ENCODE data around the gene TNFSF11.

Gene TNFSF11

DNA sequence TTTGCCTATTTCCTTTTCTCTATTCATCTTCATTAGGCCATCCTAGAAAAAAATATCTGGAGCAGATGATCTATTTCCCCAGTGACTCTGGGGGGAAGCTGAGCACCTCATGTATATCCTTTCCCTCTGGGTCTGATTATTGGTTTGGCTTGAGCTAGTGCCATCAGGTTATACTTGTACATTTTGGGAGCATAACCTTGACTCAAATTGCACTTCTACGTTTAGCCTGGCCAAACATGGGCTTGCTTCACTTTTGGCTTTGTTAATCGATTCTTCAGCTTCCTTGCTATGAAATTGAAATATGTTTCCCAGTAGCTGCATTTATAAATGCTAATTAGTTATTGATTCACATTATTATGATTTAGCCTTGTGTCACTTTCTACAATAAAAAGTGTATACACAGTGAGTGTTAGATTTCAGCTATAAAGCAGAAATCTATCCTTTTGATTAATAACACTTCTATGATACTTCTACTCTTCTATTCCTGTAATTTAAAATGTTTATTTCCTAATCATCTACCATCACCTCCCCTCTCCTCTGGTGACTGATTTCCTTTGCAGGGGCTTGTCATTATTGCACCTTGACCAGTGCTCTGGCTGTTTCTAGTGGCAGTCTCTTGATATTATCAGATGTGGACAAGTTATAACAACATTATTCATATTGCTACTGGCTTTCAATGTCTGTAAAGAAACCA, 37.3 kb downstream of the TNFSF11 start:
- DNase-seq (ENCODE audit: low read depth, low spot score) = no peak

DNA sequence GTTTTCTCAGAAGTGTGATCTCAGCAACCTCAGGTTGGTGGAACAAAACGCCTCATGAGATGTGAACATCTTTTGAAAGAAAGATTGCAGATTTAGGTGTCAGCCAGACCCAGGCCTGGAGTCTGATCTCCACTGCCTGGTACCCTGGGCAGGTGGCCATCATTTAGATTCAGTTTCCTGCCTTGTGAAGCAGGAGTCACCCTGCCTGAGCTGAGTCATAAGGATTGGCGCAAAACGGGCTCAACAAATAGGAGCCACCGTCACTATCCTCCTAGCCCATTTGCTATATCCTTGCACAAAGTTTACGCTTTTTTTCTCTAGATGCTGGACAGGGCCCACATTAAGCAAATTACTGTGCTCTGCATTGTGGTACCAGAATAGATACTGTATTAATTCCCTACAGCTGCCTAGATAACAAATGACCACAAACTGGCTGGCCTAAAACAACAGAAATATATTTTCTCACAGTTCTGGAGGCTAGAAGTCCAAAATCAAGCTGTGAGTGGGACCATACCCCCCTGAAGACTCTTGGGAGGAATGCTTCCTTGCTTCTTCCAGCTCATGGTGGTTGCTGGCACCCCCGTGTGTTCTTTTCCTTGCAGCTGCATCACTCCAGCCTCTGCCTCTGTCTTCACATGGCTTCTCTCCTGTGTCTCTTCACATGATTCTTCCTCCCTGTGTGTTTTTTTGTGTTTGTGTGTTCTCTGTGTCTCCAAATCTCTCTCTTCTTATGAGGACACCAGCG, 38.2 kb downstream of the TNFSF11 start:
- DNase-seq (ENCODE audit: low read depth, low spot score) = peak; percentile 82

DNA sequence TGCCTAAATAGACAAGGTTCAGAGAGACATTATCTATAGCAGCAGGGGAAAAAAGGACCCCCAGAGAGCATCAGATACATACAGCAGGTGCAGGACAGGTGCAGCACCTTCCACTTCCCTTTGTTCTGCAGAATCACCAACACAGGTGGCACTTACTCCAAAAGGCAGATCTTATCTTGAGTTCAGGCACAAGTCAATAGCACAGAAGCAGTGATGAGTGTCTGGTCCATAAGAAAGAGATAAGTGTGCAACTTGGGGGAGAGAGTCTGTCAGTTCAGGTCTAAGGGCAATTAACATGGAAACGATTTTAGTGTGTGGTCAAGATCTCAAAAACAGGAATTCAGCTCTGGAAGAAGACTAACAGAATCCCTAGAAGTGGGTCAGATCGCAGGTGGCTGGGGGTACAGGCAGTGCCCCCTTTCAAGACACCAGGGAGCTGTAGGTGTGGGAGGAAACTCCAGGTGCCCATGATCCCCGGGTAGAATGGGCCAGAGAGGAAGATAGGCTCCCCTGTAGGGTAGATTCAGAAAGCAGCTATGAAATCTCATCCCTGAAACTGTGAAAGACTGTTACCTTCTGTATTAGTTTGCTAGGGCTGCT, 40.6 kb downstream of the TNFSF11 start:
- DNase-seq (ENCODE audit: low read depth, low spot score) = no peak

DNA sequence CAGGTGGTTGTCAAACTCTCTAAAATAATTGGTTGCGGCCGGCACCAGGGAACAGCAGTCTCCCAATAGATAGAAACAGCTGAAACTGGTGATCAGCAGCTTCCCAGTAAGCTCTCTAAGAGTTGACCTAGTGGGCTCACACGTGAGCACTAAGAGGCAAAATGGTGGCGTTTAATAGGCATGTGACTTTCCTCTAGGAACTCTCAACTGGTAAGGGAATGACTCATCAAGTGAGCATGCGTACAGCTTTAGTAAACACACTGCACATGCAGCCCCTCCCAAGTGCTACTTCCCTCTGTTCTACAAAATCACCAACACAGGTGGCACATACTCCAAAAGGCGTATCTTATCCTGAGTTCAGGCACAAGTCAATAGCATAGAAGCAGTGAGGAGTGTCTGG, 41.7 kb downstream of the TNFSF11 start:
- DNase-seq (ENCODE audit: low read depth, low spot score) = no peak

DNA sequence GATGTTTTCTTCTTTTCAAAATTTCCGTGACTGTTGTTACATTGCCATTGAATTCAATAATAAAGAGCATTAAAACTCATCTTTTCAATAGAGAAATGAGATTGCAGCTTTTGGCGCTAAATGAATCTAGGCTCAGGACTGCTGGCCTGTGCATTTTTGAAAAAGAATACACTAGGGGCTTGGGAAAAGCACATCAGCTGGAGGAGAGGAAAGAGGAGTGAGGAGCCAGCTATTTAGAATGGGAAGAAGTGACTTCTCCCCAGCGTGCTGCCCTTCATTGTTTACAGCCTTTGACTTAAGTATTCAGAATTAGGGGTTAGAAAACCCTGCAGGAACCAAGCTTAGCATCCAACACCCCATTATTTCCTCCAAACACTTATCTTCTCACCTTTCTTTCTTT, 43.3 kb downstream of the TNFSF11 start:
- DNase-seq (ENCODE audit: low read depth, low spot score) = no peak

DNA sequence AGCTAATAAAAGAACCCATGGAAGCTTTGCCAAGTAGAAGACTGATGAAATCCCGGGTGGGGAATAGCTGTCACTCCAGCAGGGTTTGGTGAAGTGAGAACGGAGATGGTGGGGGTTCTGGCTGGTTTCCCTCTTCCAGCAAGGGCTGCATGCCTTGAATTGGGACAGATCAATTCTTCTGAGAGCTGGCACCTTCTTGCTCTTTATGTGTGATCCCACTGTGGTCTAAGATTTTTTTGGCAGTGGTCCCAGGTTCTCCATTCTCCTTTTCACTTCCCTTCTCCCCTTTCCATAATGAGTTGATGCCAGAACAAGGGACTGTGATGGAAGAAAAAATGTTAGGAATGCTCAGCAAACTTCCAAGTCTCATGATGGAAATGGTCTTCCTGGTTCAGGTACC, 50.0 kb downstream of the TNFSF11 start:
- no peak for DNase-seq (ENCODE audit: low read depth, low spot score)

DNA sequence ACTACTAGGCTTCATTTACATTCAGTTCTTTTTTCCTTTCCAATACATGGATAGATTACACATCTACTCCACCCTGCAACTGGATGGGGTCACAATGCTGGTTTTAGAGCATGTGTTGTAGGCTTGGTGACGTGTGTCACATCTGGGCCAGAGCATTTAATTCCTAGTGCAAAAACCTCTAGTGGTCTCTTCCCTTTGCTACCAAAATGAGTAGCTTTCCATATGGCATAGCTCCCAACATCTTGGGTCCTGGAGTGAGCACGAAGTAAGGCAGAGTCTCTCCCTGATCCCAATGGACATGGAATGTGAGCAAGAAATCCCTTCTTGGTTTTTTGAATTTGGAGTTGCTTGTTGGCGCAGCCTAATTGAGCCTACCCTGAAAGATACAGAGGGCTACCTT, 51.7 kb downstream of the TNFSF11 start:
- DNase-seq (ENCODE audit: low read depth, low spot score) = no peak

DNA sequence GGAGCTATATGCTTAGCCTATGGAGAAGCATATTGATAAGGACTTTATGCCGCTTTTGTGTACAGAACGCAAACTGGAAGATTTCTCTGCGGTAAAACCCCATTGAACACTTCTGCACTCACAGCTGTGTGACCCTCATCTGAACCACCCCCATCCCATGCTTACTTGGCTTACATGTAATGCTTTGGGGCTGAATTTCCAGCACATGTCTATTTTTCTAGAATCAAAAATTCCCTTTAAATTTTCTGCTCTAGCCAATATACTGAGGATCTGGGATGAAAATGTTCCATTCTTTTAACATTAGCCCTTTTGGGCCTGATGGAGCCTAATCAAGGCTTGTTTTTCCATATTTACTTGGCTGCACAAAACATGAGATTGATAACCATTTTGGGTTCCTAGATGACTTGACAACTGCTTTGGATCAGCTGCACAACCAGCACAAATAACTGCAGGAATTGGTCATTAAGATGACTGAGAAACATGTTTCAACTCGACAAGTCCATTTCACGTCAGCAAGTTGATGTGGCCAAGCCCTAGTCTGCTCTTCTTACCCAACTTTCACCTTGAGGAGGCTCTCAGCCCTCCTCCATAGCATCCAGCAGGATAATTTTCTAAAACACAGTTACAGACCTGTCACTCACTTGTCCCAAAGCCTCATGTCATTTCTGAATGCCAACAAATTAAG, 52.4 kb downstream of the TNFSF11 start:
- DNase-seq (ENCODE audit: low read depth, low spot score) = no peak

DNA sequence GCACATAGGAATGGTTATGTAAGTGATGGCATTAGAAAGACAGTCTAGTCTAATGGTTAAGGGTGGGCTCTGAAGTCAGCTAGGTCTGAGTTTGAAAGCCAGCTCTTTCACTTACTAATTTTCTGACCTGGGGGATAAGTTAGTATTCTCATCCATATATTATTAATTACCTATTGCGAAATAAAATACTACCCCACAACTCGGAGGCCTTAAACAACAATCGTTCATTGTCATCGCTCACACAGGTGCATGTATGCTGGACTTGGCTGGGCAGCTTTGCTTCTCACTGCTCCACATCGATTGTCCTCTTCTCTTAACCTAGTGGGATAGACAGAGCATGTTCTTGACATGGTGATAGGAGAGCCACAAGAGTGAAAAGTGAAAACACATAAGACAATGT, 54.7 kb downstream of the TNFSF11 start:
- no peak for DNase-seq (ENCODE audit: low read depth, low spot score)

DNA sequence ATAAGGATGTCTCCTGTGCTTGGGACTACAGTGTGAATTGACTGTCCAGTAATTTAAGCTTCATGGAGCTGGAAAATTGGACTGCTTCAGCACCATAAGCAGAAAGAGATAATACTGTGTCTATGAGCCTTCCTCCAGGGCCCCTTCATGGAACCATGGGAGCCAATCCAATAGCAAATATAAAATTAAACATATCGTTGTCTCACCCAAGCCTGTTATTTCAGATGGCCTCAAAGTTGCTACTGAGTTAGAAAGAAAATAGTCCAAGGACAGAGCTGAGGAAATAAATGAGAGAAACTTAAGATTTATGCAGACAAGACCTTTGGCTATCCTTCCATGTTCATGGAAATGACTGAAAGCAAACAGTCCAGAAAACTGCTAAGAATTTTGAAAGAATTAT, 57.2 kb downstream of the TNFSF11 start:
- DNase-seq (ENCODE audit: low read depth, low spot score) = no peak

DNA sequence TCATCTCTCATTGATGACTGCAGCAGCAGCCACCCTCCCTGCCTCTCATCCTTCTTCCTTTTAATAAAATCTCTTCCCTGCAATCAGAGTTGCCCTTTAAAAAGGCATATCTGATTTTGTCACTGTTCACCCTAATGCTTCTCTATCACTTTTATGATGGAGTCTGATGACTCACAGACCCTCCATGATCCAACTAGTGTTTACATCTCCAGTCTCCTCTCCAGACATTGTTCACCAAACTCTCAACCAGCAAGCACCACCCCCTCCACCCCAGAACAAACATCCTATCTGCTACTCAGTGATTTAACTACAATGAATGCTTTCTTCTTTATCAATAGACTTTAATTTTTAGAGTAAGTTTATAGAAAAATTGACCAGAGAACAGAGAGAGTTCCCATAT, 59.5 kb downstream of the TNFSF11 start:
- DNase-seq (ENCODE audit: low read depth, low spot score) = no peak

DNA sequence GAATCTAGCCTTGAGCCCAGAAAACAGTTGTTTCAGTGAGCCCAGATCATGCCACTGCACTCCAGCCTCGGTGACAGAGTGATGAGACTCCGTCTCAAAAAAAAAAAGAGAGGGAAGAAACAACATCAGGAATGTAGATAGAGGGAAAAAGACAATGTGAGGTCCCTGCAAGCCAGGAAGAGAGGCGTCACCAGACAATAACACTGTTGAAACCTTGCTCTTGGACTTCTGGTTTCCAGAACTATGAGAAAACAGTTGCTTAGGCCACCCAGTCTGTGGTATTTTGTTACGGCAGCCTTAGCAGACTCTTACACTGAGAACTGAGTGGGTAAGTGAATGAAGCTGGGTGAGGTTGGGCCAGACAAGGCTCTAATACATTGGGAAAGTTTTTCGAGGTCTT, 64.1 kb downstream of the TNFSF11 start:
- no peak for DNase-seq (ENCODE audit: low read depth, low spot score)

DNA sequence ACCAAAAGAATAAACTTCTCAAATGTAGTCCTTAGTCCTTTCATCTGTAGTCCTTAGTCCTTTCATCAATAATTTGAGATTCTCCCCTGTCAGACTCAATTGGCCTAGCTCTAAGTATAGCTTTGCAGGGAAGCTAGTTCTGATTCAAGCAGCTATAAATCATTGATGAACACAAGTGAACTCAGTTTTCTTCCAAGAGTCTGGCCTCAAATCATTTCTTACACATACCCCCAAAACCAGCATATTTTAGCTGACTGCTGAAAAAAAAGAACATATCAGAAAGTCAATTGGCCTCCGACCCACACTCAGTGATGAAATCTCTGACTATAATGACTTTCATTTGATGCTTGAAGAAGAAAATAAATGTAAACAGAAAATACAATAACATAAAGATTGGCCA, 64.9 kb downstream of the TNFSF11 start:
- DNase-seq (ENCODE audit: low read depth, low spot score) = no peak

DNA sequence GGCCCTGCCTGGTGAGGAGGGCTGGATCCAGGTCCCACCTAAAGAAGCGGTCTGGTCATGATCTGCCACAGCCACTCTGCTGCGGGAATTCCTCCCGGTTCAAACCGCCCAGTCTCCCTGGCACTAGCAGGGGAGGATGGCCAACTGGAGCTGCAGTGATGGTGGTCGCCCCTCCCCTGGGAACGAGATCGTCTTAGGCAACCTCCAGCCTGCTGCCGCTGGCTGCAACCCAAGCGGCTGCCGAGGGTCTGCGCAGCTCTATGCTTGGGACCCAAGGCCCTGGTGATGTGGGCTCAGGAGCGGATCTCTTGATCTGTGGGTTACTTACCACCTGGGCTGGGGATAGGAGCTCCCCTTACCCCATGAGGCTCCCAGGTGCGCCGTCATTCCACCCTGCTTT, 69.1 kb downstream of the TNFSF11 start:
- no peak for DNase-seq (ENCODE audit: low read depth, low spot score)

DNA sequence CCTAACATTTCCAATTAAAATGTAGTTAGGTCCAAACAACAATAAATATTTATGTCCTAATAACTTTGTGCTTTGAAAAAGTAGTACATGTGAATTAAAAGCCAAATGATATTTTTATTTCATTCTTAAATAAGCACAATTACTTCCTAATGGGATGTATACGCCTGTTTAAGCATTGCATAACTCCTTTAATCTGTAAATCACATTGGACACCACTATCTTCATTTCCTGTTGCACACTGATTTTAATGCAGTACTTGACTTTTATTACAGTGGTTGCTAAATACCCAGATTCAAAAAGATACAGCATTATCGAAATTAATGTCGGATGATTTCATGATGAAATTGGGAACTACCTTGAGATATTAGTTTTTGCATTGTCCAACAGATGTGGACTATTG, 70.9 kb downstream of the TNFSF11 start:
- DNase-seq (ENCODE audit: low read depth, low spot score) = no peak

DNA sequence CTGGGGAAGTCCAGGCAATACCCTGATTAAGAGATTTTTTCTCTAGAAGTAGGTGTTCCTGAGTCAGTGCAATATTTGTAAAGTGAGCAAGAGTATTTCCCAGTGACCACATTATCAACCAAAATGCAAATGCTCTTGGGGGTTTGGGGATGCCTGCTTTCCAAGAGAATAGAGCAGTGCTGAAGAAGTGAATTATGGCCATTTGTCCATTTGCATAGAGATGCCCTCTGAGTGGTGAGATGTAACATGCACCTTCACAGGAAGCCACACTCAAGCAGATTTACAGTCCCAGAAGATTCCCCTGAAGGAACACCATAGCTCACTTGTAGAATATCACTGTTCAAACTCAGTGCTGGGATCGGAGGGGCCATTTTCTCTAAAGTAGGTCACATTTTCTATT, 71.8 kb downstream of the TNFSF11 start:
- no peak for DNase-seq (ENCODE audit: low read depth, low spot score)

DNA sequence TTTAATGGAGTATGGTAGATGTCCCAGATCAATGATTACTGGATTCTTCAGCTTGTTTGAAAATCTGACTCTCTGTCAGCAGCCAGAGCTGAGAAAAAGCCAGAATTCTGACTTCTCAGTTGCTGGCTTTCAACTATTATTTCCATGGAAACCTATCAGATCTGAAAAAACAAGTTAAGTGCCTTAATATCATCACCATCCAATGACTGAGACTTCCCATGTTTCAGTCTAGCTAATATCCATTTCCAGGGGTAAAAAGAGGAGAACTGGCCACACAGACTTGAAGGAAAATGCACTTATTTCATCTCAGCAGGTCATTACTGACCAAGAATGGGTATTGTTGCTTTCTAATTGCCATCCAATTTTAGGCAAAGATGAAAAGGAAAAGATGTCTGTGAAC, 75.2 kb downstream of the TNFSF11 start:
- DNase-seq (ENCODE audit: low read depth, low spot score) = no peak

DNA sequence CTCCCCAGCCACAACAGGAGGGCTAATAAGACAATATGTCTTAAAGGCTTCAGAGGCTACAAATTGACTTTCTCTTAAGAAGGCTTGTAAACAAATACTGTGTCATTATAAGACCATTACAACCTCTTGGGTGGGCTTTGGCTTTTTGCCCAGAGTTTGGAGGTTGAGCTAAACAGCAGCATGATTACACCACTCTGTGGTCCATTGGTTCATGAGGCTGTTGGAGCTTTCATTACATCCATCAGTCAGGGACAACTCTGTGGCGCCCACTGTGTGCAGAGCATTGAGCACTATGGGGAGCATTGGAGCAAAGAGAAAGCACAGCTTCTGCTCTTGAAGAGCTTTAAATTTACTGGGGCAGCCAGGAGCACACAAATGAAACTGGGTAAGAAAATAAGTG, 75.9 kb downstream of the TNFSF11 start:
- DNase-seq (ENCODE audit: low read depth, low spot score) = no peak

DNA sequence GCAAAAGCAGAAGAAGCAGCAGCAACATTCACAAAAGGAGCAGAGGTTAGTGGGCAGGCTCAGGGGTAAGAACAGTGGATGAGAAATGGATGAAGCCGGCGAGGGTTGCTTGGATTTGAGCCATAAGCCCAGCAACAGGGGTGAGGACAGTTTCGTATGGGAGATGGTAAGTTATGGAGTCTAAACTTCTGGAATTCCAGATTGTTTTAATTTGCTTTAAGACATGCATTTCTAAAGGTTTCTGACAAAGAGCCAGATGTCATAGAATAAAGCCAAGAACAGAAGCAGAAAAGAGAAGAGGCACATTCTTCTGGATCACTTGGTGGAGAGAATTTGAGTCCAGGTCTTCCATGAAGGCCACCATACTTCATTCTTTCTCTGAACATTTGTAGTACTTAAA, 76.6 kb downstream of the TNFSF11 start:
- DNase-seq (ENCODE audit: low read depth, low spot score) = no peak

DNA sequence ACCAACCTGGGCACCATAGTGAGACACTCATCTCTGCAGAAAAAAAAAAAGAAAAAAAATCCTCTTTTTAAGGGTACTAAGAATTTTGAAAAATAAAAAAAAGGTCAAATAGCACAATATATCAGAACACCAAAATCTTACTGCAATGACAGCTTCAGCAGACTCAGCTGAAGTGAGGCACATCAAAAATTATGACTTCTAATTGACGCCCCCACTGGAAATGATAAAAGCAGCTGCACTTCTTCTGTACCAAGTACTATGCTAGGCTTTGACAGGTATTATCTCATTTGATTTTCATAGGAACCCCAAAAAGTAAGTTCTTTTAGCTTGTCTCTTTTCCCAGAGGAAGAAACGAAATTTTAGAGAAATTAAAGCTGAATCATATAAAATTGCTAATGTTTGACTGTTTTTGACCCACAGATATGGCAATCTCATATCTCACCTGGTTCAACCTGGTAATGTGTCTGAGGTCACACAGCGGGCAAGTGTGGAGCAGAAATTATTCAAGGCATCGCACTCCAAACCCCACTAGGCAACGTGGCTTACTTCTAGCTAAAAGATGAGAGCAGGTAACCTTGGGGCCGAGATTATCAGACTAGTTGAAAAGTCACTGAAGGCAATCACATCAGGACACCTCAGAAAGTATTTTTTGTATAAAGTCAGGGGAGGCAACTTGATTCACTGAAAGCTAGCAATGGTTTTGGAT, 78.1 kb downstream of the TNFSF11 start:
- DNase-seq (ENCODE audit: low read depth, low spot score) = no peak

DNA sequence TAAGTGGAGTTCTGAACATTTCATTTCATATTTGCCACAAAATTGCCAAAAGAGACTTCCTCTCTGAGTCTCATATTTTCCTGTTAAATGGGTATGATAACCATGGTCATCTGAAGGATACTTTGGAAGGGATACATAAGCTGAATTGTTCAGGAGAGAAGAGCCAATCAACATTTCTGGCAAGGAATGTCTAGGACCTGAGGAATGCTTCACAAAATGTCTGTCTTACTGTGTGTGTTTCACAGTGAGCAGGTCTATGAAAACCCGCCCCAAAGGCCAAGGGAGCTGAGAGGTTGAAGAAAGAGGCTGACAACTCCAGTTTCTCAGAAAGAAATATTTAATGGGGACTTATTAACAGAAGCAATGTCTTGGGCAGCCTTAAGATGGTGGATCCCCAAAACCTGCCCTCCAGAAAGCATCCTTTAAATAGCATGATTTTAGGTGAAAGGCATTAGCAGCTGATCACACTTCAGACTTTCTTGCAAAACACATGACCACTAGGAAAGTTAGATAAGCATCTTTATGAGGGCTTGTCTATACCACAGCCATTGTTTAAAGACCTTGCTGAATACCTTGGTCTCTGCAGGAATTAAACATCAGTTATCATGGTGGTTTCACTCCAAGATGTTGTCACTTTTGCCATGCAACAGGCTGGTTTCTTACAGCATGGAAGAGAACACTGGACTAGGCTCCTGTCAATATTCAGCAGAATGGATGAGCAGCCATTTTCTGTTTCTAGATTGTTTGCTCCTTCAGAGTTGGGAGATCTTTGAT, 78.9 kb downstream of the TNFSF11 start:
- DNase-seq (ENCODE audit: low read depth, low spot score) = no peak
